Measurements from ENCODE around the gene CELF2.

CELF2 gene

DNA sequence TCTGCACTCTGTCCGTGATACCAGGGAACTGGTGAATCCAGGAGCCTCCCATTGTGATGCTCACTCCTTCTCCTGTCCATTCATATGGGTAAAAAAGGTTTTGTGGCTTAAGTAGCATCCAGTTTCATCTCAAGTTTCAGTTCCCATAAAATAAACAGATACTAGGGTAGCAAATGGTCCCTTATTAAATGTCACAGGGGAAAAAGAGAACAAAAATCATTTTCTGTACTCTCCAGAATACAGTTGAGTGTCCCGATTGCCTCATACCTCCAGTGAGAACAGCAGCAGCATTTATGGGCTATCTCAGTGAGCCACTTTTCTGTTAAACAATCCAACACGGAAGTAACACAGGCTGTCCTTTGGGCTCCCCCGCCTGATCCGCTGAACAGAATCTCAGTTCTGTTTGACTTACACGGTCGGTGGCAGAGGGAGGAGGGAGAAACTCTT, 179.6 kb downstream of the CELF2 start (continued):
- TF ChIP-seq ZNF18 (tag by site-specific recombination; IDR thresholded peaks at IDR 0.05) (peak; percentile 58; the same call in 1 of the 2 replicates), ZNF157 (tag by site-specific recombination; IDR thresholded peaks at IDR 0.05) (no peak), ZFP37 (tag by site-specific recombination; IDR thresholded peaks at IDR 0.05) (no peak), ZNF629 (tag by site-specific recombination; IDR thresholded peaks at IDR 0.05) (0 out of 2 replicates have a peak, but pooled peaks have one; percentile 9), GLI2 (tag by site-specific recombination; IDR thresholded peaks at IDR 0.05; ENCODE audit: borderline replicate concordance, low read depth) (no peak), ZNF248 (tag by site-specific recombination; IDR thresholded peaks at IDR 0.05) (no peak), ZNF837 (tag by site-specific recombination; IDR thresholded peaks at IDR 0.05) (no peak), ZNF335 (tag by site-specific recombination; conservative IDR thresholded peaks at IDR 0.05) (peak; percentile 30; the same call in 1 of the 2 replicates), ZNF155 (tag by site-specific recombination; IDR thresholded peaks at IDR 0.05) (no peak), ZNF529 (tag by site-specific recombination; IDR thresholded peaks at IDR 0.05; ENCODE audit: insufficient replicate concordance) (no peak), ZFP41 (tag by site-specific recombination; IDR thresholded peaks at IDR 0.05; ENCODE audit: borderline replicate concordance) (no peak), ZNF169 (tag by site-specific recombination; IDR thresholded peaks at IDR 0.05) (no peak), ZEB2 (tag by site-specific recombination; IDR thresholded peaks at IDR 0.05) (no peak), OVOL3 (tag by site-specific recombination; IDR thresholded peaks at IDR 0.05) (no peak), PRDM6 (tag by site-specific recombination; IDR thresholded peaks at IDR 0.05) (peak; percentile 77), ZNF639 (tag by site-specific recombination; IDR thresholded peaks at IDR 0.05) (no peak), ZNF174 (tag by site-specific recombination; IDR thresholded peaks at IDR 0.05) (no peak), HOXD13 (CRISPR knock-in tag; IDR thresholded peaks at IDR 0.05; ENCODE audit: borderline replicate concordance) (no peak), ZNF391 (tag by site-specific recombination; IDR thresholded peaks at IDR 0.05; ENCODE audit: borderline replicate concordance, low read depth) (no peak), ZFP3 (tag by site-specific recombination; IDR thresholded peaks at IDR 0.05; ENCODE audit: low read depth) (no peak), ZBTB20 (tag by site-specific recombination; IDR thresholded peaks at IDR 0.05) (no peak), ZBTB1 (tag by site-specific recombination; IDR thresholded peaks at IDR 0.05) (no peak), HOXC10 (CRISPR knock-in tag; IDR thresholded peaks at IDR 0.05) (no peak), HOXA7 (CRISPR knock-in tag; IDR thresholded peaks at IDR 0.05; ENCODE audit: borderline replicate concordance) (no peak), ZNF514 (tag by site-specific recombination; IDR thresholded peaks at IDR 0.05) (no peak)
- TF ChIP-seq, protein P1, sequence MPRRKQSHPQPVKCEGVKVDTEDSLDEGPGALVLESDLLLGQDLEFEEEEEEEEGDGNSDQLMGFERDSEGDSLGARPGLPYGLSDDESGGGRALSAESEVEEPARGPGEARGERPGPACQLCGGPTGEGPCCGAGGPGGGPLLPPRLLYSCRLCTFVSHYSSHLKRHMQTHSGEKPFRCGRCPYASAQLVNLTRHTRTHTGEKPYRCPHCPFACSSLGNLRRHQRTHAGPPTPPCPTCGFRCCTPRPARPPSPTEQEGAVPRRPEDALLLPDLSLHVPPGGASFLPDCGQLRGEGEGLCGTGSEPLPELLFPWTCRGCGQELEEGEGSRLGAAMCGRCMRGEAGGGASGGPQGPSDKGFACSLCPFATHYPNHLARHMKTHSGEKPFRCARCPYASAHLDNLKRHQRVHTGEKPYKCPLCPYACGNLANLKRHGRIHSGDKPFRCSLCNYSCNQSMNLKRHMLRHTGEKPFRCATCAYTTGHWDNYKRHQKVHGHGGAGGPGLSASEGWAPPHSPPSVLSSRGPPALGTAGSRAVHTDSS (tag by site-specific recombination; IDR thresholded peaks at IDR 0.05), result no peak
- TF ChIP-seq, protein P2, sequence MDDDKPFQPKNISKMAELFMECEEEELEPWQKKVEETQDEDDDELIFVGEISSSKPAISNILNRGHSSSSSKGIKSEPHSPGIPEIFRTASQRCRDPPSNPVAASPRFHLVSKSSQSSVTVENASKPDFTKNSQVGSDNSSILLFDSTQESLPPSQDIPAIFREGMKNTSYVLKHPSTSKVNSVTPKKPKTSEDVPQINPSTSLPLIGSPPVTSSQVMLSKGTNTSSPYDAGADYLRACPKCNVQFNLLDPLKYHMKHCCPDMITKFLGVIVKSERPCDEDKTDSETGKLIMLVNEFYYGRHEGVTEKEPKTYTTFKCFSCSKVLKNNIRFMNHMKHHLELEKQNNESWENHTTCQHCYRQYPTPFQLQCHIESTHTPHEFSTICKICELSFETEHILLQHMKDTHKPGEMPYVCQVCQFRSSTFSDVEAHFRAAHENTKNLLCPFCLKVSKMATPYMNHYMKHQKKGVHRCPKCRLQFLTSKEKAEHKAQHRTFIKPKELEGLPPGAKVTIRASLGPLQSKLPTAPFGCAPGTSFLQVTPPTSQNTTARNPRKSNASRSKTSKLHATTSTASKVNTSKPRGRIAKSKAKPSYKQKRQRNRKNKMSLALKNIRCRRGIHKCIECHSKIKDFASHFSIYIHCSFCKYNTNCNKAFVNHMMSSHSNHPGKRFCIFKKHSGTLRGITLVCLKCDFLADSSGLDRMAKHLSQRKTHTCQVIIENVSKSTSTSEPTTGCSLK (tag by site-specific recombination; IDR thresholded peaks at IDR 0.05), result no peak
- TF ChIP-seq, protein P3, sequence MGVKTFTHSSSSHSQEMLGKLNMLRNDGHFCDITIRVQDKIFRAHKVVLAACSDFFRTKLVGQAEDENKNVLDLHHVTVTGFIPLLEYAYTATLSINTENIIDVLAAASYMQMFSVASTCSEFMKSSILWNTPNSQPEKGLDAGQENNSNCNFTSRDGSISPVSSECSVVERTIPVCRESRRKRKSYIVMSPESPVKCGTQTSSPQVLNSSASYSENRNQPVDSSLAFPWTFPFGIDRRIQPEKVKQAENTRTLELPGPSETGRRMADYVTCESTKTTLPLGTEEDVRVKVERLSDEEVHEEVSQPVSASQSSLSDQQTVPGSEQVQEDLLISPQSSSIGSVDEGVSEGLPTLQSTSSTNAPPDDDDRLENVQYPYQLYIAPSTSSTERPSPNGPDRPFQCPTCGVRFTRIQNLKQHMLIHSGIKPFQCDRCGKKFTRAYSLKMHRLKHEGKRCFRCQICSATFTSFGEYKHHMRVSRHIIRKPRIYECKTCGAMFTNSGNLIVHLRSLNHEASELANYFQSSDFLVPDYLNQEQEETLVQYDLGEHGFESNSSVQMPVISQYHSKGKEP (tag by site-specific recombination; IDR thresholded peaks at IDR 0.05), result no peak
- TF ChIP-seq, protein P4, sequence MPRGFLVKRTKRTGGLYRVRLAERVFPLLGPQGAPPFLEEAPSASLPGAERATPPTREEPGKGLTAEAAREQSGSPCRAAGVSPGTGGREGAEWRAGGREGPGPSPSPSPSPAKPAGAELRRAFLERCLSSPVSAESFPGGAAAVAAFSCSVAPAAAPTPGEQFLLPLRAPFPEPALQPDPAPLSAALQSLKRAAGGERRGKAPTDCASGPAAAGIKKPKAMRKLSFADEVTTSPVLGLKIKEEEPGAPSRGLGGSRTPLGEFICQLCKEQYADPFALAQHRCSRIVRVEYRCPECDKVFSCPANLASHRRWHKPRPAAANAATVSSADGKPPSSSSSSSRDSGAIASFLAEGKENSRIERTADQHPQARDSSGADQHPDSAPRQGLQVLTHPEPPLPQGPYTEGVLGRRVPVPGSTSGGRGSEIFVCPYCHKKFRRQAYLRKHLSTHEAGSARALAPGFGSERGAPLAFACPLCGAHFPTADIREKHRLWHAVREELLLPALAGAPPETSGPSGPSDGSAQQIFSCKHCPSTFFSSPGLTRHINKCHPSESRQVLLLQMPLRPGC (tag by site-specific recombination; IDR thresholded peaks at IDR 0.05), result no peak
